Smooth muscle cell (in vitro differentiated cells): ENCODE results near the gene GPR39. TPM values are rescaled to one million over a fixed set of nuclear protein-coding genes. Genes with fewer than 3 reads are reported as not detected.

Source experiments
- DNase-seq: peaks from one replicate; lab custom pipeline; 2025; ENCODE audit not compliant: unreplicated experiment; lab: John Stamatoyannopoulos, UW
- H2AFZ ChIP-seq: fragments of 200-600 bp; sonication (generic); 2 replicates; pipeline ENCODE4 v1.6.0; 2016; ENCODE audit warnings: antibody characterized with exemption, low read depth, mild to moderate bottlenecking
- H3F3A ChIP-seq: fragments of 200-600 bp; sonication (generic); 2 replicates; pipeline ENCODE4 v1.6.0; 2017; ENCODE audit warnings: antibody characterized with exemption, low read depth
- H3K27ac ChIP-seq: fragments of 200-600 bp; sonication (generic); 2 replicates; pipeline ENCODE4 v1.5.1; 2016; ENCODE audit warnings: low read depth, mild to moderate bottlenecking
- H3K27me3 ChIP-seq: fragments of 200-600 bp; sonication (generic); 2 replicates; pipeline ENCODE4 v1.6.1; 2016; ENCODE audit warnings: low read depth, mild to moderate bottlenecking
- H3K36me3 ChIP-seq: fragments of 200-600 bp; sonication (generic); 2 replicates; pipeline ENCODE4 v1.5.1; 2016; ENCODE audit warnings: low read depth
- H3K4me1 ChIP-seq: fragments of 200-600 bp; sonication (generic); 2 replicates; pipeline ENCODE4 v1.5.1; 2016; ENCODE audit warnings: low read depth
- H3K4me2 ChIP-seq: fragments of 200-600 bp; sonication (generic); 2 replicates; pipeline ENCODE4 v1.6.0; 2016; ENCODE audit warnings: mild to moderate bottlenecking
- H3K4me3 ChIP-seq: fragments of 200-600 bp; sonication (generic); 2 replicates; pipeline ENCODE4 v1.5.1; 2016; ENCODE audit warnings: mild to moderate bottlenecking
- H3K79me2 ChIP-seq: fragments of 200-600 bp; sonication (generic); 2 replicates; pipeline ENCODE4 v1.6.0; 2016; ENCODE audit warnings: low read depth, mild to moderate bottlenecking
- H3K9ac ChIP-seq: fragments of 200-600 bp; sonication (generic); 2 replicates; pipeline ENCODE4 v1.6.0; 2016; ENCODE audit warnings: low read depth
- H3K9me3 ChIP-seq: fragments of 200-600 bp; sonication (generic); replicated peaks from 2 replicates; pipeline ENCODE4 v1.5.1; 2016; ENCODE audit warnings: low read depth
- H4K20me1 ChIP-seq: fragments of 200-600 bp; sonication (generic); 2 replicates; pipeline ENCODE4 v1.6.0; 2016; ENCODE audit warnings: low read depth
- CTCF ChIP-seq: fragments of 200-600 bp; sonication (generic); IDR thresholded peaks from 2 replicates; pipeline ENCODE4 v1.5.1; 2017; ENCODE audit warnings: borderline replicate concordance, mild to moderate bottlenecking, antibody characterized with exemption; ENCODE audit not compliant: insufficient read depth, poor library complexity, severe bottlenecking
- WGBS: methylation state at CpG from one replicate; pipeline ENCODE4 v1.1.7; 2016; ENCODE audit warnings: low lambda C conversion rate; 5-methylcytosine and 5-hydroxymethylcytosine counted together
- polyA plus RNA-seq: library from polyadenylated mRNA; unstranded; fragments of >200 nt; fragmentation: Nextera tagmentation; extraction: Ambion mirVana; gene quantifications from 2 replicates; pipeline ENCODE4 v1.2.1, GENCODE V29; 2016
- total RNA-seq: library from RNA; depleted of rRNA; stranded (reverse); fragments of >200 nt; gene quantifications from 2 replicates; pipeline ENCODE4 v1.2.3, GENCODE V29; 2014

GPR39 gene
- total and polyA plus RNA-seq, 2 experiments from 2014 or later: 0.87 to 1.4 TPM

DNA sequence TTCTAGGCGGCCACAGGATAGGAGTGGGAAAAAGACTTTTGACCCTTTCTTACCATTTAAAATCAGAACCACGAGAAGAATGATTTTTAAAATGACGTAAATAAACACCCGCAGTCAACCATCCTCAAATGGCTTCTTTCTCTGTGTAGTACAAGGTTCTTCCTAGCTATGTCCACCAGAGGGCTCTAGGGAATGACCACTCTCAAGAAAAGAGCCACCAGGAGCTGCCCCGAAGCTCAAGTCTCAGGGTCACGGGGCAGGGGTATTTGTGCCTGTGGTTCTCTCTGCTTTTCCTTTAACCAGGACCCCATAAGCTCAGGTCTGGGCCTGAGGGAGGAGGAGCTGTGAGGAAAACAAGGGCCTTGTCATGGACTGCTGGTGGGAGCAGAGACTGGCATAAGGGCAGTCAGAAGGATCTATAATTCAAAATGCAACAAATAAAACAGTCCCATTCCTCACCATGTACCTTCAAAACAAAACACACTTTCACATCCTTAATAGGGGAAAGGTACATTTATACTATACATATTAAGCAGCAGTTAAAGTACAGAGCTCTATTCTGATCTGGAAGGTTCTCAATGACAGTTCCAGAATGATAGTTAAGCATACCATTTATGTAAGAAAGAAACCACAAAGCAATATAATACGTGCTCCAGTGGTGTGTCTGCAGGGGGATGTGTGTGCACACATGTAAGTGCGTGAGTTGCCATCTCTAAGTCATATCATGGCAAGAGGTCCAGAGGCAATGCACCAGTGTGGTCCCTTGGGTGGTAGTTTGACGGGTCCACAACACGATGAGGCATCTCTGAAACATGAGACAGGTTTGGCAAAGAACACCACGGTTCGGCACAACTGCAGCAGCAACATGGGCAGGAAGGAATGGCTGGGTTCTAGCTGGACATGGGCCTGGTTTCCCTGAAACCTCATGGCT is 234.8 kb downstream of the GPR39 start:
- Histone ChIP-seq H3K4me2 (peak overlapping the region; percentile 61), H3K9me3 (no peaks in the 10 kb centered on the region), H3K4me1 (no peaks in the 10 kb centered on the region), H4K20me1 (no peaks in the 10 kb centered on the region), H2AFZ (no peak overlapping the region), H3F3A (no peaks in the 10 kb centered on the region), H3K4me3 (no peak overlapping the region), H3K36me3 (no peaks in the 10 kb centered on the region), H3K79me2 (no peaks in the 10 kb centered on the region), H3K9ac (no peak overlapping the region), H3K27ac (no peak overlapping the region), H3K27me3 (no peaks in the 10 kb centered on the region)
- TF ChIP-seq CTCF: peak; percentile 72
- 73% methylated on average over 12 of the region's 12 CpGs for WGBS
- no peak for DNase-seq

DNA sequence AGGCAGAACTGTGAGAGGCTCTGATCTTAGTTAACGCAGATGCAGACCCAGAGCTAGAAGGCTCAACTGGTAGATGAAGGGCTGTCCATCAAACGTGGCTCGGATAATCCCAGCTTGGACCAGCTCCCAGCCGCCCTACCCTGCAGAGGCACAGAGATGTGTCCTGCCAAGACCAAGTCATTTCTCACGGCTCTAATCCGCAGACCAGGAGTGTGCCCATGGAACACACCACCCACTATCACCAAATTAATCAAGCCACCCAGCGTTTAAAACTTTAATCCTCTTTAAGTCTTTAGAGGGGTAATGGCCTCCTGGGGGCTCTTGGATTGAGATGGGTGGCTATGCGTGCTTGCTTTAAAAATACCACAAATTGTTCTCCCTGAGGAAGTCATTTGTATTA is 235.9 kb downstream of the GPR39 start:
- Histone ChIP-seq H3F3A (no peaks in the 10 kb centered on the region), H3K4me2 (no peak overlapping the region), H3K27me3 (no peaks in the 10 kb centered on the region), H2AFZ (no peak overlapping the region), H3K4me1 (no peaks in the 10 kb centered on the region), H3K79me2 (no peaks in the 10 kb centered on the region), H3K27ac (no peak overlapping the region), H3K9ac (no peak overlapping the region), H3K9me3 (no peaks in the 10 kb centered on the region), H3K36me3 (no peaks in the 10 kb centered on the region), H3K4me3 (no peak overlapping the region), H4K20me1 (no peaks in the 10 kb centered on the region)
- WGBS: 77% methylated on average over 8 of the region's 8 CpGs
- no peak for DNase-seq
- no peak for TF ChIP-seq CTCF

- H3K9ac ChIP-seq: no peak overlapping the region
- H3K27me3 ChIP-seq: no peaks in the 10 kb centered on the region
- no peak for DNase-seq
- WGBS: 65% methylated on average over 4 of the region's 4 CpGs
- H3K79me2 ChIP-seq: no peaks in the 10 kb centered on the region
- no peak overlapping the region for H3K27ac ChIP-seq
- H3K36me3 ChIP-seq: no peaks in the 10 kb centered on the region
- no peaks in the 10 kb centered on the region for H3K4me1 ChIP-seq
- H3K4me3 ChIP-seq: no peak overlapping the region
- H3K9me3 ChIP-seq: no peaks in the 10 kb centered on the region
- no peaks in the 10 kb centered on the region for H3F3A ChIP-seq
- H2AFZ ChIP-seq: no peak overlapping the region
- TF ChIP-seq CTCF: no peak
- H3K4me2 ChIP-seq: no peak overlapping the region
- no peaks in the 10 kb centered on the region for H4K20me1 ChIP-seq
Observed at GRCh38 chr2:132654335-132654734, 237.7 kb downstream of the GPR39 start.
